ENCODE results near the gene ARHGEF10L.

The ARHGEF10L gene

DNA sequence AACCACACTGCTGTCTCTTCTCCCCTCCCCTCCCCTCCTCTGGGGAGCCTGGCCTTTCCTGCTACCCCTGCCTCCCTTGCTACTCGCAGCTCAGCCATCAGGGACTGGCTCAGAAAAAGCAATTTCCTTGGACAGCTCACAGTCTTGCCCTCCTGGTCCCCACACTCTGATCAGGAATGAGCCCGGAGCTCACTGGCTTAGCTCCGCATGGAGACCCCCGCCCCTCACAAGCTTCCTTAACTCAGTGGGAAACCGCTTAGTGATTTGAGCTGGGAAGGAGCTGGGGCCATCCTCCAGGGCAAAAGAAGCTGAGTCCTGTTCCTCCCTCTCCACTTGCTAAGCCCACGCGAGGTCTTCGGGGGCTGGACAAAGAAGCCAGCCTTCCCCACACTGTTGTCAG, 145.3 kb downstream of the ARHGEF10L start:
- DNase-seq: no peak

DNA sequence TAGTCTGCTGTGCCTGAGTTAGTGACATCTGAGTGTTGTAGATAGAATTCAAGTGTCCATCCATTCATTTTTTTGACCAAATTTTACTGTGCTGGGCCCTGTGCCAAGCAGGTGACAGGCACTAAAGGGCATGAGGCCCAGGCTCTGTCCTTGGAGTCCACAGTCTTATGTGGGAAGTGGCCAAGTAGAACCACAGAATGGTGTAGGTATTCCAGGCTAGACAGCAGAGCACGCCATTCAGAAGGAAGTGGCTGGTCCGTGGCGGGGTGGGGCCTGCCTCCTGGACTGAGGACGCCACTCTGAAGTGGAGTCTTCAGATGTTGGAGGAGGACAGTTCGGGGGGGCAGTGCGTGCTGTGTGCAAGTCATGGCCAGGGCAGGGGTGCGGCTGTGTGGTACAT, 146.8 kb downstream of the ARHGEF10L start:
- DNase-seq: no peak

- DNase-seq: no peak
Observed at GRCh38 chr1:17687145-17687544, 147.6 kb downstream of the ARHGEF10L start.

GRCh38 chr1:17688217-17688810, 148.8 kb downstream of the ARHGEF10L start:
- no peak for DNase-seq

DNA sequence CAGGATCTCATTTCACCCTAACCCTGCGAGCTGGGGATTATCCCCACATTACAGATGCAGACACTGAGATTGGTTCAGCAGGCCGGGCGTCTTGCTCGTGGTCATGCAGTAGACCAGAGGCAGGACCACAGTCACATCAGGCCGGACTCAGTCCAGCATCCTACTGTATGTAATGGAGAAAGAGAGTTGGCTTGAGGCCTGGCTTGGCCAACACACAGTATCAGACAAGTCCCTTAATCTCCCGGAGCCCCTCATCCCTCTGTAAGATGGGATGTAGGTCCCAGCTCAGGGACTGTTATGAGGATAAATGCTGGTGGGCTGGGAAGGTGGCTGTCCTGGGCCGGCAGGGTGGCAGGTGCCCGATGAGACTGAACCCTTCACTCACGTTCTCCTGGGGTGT, 149.5 kb downstream of the ARHGEF10L start:
- DNase-seq: no peak

DNA sequence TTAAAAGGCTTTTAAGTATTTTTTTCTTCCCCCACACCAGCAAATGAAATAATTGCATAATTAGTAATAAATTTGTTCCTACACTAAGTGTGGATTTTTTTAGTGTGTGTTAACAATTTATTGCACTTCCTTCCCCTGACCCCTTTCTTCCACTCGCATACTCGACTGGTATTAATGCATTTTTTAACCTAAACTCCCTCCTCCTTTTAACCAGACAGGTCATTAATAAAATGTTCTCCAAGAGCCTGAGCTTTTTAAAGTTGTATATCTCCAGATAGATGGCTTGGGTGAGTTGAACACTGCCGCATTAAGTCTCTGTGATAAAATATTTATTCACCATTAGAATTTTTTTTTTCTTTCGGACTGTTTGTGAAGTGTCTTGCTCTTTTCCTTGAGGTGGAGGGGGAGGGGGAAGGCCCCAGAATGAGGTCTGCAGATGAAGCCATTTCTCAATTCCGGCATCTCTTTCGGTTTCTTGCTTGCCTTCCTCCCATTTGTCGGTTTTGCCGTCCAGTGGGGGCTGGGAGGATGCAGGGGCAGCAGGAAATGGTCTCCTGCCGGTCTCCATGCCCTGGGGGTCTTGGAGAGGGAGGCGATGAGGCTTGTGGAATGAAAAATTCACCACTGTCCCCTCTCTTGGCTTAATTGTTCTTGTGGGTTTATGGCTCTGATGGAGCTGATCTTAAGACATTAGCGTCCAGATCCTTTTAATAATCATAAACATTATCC, 151.6 kb downstream of the ARHGEF10L start:
- no peak for DNase-seq

DNA sequence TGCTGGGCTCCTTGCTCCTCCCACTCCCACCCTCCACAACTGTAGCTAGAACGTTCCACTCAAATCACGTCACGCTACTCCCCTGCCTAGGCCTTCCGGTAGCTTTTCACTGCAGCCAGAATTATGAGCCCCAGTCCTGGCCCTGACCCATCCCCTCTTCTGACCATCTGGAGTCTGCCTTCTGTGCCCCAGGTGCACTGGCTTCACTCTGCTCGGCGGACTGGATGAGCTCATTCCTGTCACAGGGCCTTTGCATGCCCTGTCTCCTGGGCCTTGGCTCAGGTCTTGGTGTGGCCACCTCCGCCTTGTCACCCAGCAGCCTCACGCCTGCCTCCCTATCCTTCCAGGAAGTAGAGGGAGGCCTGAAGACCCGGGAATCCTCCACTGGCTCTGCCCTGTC, 153.1 kb downstream of the ARHGEF10L start:
- no peak for DNase-seq

DNA sequence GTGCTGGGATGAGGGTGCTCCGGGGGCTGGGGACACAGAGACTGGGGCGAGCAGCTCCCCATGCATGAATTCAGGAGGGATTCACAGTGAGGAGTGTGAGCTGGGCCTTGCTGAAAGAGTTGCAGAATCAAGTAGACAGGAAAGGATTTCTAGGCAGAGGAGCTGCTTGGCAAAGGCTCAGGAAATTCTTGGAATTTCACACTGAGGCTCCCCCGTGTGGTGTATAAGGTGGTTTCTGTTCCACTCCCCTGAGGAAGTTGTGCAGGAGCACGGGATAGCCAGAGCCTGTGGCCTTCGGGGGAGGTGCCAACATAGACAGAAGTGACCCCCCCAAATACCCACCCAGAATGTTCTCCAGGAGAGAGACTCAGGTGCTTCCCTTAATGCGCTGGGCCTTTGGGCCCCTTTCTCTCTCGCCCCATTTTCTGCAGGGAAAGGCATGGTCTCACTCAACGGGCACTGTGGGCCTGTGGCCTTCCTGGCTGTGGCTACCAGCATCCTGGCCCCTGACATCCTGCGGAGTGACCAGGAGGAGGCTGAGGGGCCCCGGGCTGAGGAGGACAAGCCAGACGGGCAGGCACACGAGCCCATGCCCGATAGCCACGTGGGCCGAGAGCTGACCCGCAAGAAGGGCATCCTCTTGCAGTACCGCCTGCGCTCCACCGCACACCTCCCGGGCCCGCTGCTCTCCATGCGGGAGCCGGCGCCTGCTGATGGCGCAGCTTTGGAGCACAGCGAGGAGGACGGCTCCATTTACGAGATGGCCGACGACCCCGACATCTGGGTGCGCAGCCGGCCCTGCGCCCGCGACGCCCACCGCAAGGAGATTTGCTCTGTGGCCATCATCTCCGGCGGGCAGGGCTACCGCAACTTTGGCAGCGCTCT, 157.2 kb downstream of the ARHGEF10L start:
- peak; percentile 7 to 18 for DNase-seq

DNA sequence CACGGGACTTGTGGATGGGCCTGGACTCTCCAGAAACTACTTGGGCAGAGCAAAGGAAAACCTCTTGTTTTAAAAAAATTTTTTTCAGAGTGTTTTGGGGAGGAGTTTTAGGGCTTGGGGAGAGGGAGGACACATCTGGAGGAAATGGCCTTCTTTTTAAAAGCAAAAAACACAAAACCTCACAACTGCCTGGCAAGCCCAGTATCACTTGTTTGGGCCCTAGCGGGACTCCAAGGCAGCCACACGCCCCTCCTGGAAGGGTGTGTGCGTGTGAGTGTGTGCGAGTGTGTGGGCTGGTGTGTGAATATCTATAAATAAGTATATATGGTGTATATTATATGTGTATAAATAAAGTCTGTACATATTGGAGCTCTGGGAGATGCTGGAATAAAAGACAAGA, 158.0 kb downstream of the ARHGEF10L start:
- DNase-seq: no peak

- DNase-seq: no peak
Observed at GRCh38 chr1:17699581-17699980, 160.1 kb downstream of the ARHGEF10L start.

- no peak for DNase-seq
Observed at GRCh38 chr1:17700945-17701810, 161.7 kb downstream of the ARHGEF10L start.

- DNase-seq: no peak
Observed at GRCh38 chr1:17704176-17704575, 164.7 kb downstream of the ARHGEF10L start.

DNA sequence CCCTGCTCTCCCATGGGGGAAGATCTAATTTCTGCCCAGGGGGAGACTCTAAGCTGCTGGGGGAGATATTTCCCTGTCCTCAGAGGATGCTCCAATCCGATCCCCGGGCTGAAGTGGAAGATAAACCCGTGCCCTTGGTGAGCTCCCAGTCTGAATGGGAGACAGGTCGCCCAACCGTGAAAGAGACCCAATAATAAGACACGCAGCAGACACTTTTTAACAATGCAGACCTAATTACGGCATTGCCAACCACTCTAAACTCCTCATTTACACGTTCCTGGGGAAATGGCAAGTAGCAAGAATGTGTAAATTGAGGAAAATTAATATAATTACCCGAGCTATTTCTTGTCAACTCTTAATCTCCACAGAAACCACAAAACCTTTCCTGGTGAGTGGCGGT, 166.9 kb downstream of the ARHGEF10L start:
- no peak for DNase-seq

- no peak for DNase-seq
Observed at GRCh38 chr1:17709981-17710380, 170.5 kb downstream of the ARHGEF10L start.

DNA sequence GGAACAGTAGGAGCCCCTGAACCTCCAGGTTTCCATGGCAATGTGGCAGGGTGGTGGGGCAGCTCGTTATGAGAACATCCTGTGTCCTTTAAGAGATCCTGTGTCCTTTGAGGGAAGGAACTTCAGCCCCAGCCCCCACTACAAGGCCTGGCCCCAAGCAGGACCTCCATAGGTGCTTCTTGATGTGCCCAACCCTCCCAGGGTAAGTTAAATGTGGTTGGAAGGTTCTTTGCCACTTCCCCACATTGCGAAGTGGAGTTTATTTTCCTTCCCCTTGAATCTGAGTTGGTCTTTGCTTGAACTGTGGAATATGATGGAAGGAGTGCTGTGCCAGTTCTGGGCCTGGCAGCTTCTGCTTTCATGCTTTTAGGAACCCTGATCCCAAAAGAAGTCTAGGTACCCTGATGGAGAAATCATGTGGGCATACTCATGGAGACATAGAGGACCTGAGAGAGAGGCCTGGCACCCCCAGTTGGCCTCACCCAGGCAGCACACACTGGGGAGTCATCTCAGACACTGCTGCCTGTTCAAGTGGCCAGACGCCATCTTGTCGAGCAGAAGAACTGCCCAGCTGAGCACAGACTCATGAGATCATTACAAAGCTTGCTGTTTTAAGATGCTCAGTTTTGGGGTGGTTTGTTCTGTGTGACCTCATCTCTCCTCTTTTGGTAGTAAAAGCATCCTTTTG, 171.5 kb downstream of the ARHGEF10L start:
- no peak for DNase-seq

DNA sequence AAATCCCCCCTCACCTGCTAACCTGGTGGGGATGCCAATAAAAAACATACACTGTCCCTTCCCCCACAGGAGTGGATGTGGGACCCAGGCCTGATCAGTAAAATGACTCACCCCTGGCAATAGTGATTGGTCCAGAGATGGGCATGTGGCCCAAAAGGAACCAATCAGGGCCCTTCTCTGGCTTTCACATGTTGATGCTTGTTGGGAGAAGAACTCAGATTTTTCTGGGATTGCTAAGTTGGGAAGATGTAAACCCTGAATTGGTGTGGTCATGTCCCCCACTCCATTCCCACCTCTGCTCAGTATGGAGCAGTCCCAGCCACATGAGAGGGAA, 172.0 kb downstream of the ARHGEF10L start:
- DNase-seq: no peak

DNA sequence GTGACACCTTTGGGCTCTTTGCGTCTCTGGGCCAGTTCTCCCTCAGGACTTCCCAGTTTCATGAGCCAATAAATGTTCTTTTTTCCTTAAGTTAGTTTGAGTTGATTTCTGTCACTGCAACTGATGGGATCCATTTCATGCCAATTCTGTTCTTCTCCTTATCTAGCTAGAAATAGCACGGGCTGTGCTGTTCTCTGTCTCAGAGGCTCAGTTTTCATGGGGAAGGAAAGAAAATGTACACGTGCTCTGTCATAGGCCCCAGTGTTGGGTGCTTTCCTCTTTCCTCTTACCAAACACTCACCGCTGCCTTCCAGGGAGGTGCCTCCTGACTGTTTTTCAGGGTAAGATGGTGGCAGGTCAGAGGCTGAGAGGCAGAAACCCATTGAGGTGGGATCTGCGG, 172.4 kb downstream of the ARHGEF10L start:
- DNase-seq: no peak

GRCh38 chr1:17713993-17714392, 174.5 kb downstream of the ARHGEF10L start:
- DNase-seq: no peak

DNA sequence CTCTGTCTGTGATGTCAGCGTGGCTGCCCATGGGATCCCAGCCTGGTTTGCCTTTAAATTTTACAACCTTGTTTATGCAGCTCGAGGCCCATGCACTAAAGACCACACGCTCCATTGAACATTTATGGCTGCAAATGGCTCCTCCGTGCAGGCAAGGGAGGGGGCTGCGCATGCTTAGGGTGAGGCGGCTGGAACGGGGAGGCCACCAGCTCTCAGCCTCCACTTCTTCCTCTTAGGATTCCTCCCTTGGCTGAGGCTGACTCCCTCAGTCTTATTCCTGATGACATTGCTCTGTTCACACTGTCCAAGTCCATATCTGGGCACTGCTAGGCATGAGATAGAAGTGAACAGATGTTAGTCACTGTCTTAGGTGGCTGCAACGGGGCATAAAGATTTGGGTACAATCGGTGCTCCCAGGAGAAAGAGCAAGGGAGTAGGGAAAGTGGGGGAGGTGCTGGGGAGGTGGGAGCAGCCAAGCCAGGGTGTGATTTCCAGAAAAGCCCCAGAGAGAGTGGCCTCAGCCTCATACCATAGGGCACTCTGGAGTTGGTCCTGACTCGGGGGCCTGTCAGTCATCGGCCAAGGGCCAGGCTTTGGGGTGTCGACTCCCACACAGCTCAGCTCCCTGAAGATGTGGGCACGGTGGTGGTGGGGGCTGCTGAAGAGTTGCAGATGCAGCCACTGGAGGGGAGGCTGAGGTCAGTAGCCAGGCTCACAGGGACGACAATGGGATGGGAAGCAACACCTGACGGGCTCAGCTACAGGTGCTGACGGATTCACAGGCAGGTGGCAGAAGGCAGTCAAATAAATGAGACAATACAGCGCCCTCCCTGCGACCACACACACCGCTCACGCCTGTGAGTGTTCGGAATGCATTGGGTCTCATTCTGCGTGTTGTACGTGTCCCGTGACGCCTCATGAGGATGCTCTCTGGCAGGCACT, 178.4 kb downstream of the ARHGEF10L start:
- no peak for DNase-seq

DNA sequence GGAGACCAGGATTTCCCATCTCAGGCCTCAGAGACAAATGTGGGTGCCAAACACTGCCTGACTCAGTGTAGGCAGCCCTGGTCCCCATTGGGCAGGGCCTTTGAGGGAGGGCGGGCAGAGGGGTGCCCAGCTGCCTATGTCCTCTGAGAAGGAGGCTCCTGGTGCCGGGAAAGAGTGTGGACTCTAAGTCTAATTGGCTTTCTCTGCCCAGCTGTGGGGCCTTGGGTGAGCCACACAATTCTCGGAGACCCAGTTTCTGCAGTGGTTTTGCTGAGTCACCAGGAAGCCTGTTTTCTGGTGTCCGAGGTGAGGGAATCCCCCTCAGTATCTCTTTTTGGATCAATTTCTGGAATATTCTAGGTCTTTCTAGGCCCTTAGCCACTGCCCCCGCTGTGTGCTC, 180.4 kb downstream of the ARHGEF10L start:
- no peak for DNase-seq

DNA sequence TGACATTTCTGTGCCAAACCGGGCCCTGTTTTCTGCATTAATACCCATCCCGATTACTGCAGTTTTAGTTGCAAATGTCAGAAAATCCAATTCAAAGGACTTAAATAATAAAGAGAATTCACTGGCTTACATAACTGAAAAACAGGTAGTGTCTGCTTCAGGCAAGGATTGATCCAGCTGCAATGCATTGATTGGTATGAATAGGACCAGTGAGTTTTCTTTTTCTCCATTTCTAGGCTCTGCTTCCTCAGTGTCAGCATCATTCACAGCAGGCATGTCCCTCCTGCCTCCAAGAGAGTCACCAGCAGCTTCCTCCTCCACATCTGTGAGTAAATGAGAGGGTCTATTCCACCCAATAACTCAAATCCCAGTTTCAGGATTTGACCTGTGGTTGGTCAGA, 181.9 kb downstream of the ARHGEF10L start:
- DNase-seq: no peak

All from inflammatory macrophage (primary cell).